Activated CD8-positive, alpha-beta memory T cell treated with anti-CD3 and anti-CD28 coated beads, Interleukin-2, amount 50 U/mL, for 48 hours (primary cell): Measurements from ENCODE around the gene RFC2.
"Not testable (repeated sequence)": the region's sequence is repeated elsewhere in the genome, so short reads cannot be mapped to it uniquely, and the experiment has no call there.

Experiments used
- DNase-seq: peaks from one replicate; pipeline ENCODE4 v3.0.0-alpha.2; 2020

RFC2 gene

DNA sequence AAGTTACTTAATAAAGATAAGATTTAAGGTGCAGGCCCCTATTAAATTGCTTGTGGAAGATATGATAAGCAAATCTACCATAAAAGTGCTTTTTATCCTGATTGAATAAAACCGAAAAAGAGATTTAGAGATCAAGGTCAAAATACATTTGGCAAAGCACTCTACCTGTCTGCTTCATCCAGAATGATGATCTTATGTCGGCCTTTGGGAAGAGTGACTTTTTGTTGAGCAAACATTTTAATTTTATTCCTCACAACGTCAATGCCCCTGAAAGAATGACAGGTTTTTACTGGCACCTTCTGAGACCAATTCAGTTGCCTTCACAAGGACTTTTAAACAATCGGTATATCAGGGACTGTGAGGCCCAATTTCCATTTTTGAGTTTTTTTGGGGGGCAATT lies 7.7 kb downstream of the RFC2 start:
- DNase-seq: no peak

DNA sequence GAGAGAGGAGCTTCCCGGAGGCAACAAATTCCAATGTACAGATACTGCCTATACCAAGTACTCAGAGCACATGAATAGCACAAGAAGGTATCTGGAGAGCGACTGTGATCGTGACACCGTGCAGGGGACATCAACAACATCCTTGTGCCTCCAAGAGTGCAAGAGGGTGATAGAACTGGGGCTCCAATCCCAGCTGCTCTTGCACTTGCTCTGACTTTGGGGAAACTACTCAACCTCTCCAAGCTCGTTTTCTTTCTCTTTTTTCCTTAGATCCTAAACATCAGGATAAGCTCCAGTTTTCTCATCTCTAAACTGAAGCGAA lies 12.1 kb downstream of the RFC2 start:
- no peak for DNase-seq

DNA sequence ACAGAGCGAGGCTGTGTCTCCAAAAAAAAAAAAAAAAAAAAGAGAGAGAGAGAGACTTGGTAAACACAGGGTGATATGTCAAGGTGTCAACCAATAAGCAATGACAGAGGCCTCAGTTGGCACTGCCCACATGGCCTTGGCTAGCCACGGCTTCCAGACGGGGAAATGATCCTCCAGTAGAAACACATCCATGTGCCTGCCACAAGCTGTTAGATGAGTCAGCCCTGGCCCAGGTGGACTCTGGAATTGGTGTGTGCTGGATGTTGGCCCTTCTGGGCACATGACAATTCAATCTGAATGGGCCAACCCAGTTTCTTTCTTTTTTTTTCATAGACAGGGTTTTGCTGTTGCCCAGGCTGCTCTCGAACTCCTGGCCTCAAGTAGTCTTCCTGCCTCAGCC lies 13.7 kb downstream of the RFC2 start:
- DNase-seq: no peak

DNA sequence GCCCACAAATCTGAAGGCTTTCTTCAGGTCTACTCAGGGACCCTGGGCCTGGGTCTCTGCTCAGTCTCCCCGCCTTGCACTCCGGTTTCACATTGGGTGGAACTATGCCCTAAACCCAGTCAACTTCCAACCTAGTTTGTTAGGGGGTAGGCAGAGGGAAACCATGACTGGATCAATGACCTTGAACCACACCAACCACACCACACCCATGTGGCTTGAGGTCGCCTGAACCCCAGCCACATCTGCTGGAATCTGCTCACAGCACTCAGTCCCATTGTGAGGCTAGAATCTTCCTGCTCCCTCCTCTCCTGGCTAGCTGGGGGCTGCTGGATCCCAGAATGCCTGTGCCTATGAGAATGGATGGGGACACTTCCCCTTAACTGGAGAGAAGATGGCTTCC lies 17.9 kb downstream of the RFC2 start:
- no peak for DNase-seq

DNA sequence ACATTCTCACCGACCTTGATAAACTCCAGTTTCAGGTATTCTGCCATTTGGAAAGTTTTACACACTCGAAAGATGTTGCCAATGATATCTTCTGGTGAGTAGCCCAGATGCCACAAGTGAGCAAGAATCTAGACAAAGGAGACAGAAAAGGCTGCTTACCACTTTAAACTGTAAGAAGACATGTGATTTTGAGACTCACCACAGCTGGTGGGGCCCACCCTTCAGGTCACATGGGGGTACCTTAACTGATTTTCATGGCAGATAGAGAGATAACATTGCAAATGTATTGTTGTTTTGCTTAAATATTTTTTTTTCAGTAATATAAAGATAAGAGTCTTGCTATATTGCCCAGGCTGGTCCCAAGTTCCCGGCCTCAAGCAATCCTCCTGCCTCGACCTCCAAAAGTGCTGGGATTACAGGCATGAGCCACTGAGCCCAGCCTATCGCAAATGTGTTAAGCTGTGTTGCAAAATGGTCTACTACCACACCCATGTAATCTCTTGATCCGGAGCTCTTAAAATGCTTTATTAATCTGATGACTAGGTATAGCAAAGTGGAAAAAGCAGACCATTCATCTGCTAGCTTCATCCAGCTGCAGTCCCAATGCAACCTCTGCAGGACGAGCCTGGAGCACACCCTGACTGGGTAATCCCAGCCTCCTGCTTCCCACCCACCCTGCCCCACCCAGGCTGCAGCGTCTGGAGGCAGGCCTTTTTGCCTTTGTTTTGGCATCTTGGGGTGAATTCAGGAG lies 18.5 kb downstream of the RFC2 start:
- no peak for DNase-seq

DNA sequence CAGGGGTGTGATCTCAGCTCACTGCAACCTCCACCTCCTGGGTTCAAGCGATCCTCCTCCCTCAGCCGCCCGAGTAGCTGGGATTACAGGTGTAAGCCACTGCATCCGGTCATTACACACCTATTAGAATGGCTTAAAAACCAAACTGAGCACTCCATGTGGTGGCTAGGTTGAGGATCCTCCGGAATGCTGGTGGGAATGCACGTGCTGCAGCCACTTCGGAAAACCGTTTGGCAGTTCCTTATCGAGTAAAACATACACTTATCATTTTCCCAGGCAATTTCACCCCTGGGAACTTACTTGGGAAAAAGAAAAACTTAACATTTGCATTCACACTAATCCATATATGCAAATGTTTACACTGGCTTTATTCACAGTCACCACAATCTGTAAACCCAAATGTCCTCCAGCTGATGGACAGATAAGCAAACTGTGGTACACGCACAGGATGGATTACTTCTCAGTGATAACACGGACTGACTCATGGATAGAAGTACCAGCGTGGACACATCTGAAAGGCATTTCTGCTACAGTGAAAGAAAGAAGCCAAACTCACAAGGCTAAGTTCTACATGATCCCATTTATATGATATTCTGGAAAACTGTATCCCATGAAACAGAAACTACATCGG lies 20.4 kb downstream of the RFC2 start:
- no peak for DNase-seq

DNA sequence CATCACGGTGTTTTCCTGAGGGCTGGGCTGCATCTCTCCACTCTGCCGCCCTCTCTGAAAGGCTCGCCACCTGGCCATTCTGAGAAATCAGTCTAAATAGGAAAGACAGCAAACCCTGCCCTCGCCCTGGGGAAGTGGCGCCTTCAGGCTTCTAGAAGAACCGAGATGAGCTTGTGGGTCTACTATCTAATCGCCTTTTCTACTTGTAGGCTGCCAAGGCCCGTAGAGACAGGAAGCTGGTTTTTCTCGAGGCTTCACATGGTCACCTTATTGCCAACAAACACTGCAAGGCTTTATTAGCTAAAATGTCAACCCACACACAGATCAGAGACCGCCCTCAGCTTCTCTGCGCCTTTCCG lies 23.0 kb downstream of the RFC2 start:
- no peak for DNase-seq

DNA sequence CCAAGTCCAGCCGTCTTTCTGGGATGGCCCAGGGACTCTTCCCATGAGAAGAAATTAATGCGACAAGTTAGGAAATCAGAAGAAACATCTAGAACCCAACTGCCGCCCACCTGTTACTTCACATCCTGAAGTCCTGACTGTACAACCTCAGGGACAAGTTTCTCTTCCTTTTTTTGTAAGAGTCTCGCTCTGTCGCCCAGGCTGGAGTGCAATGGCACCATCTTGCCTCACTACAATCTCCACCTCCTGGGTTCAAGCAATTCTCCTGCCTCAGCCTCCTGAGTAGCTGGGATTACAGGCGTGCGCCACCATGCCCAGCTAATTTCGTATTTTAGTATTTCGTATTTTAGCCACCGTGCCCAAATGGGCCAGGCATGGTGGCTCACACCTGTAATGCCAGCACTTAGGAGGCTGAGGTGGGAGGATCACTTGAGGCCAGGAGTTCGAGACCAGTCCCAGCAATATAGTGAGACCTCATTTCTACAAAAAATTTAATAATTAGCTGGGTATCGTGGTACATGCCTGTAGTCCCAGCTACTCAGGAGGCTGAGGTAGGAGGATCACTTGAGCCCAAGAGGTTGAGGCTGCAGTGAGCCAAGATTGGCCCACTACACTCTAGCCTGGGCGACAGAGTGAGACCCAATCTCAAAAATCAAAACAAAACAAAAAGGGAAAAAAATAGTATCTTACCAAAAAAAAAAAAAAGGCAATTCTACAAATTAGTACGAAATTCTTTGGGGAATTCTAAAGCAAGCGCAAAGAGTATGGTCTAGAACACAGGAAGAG lies 23.6 kb downstream of the RFC2 start:
- DNase-seq: no peak

DNA sequence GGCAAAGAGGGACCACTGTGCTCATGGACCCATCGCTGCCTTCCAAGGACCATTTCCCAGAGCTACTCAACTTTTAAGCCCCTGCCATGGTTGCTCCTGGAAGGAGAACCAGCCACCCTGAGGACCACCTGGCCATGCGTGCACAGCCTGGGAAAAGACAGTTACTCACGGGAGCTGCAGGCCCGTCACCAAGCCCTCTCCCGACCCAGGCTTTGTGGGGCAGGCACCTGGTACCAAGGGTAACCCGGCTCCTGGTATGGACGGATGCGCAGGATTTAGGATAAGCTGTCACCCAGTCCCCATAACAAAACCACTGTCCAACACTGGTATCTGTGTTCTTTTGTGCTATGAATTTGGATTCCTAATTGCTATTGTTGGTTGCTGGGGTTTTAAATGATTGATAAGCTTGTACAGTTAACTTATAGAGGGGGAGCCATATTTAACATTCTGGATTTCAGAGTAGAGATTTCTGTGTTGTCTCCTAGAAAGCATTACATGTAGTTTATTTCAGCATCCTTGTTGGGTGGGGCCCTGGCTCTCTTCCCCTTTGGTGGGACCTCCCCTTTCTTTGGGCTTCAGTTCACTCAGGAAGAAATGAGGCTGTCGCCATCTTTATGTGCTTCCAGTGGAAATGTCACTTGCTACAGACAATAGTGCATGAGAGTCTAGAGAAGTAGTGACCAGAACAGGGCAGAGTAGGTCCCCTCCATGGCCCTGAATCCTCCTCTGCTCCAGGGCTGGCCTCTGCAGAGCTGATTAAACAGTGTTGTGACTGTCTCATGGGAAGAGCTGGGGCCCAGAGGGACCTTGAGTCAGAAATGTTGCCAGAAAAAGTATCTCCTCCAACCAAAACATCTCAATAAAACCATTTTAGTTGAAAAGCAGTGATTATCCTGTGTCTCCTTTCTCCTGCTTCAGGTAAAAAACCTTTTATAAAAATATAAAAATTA lies 25.0 kb downstream of the RFC2 start:
- no peak for DNase-seq

DNA sequence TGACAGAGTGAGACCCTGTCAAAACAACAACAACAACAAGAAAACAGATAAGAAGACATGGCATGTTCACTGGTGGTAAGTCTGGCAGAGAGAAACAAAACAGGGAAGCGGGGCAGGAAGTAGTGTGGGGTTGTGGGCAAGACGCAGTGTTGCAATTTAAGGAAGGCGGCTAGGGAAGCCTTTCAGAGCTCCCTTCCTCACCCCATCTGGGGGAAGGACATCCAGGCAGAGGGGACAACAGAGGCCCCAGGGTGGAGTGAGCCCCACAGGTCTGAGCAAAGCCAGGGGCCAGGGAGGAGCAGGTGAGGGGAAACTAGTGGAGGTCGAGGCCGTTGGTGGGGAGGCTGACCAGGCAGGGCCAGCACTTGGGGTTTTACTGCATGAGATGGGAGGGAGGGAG lies 27.6 kb downstream of the RFC2 start:
- DNase-seq: no peak

DNA sequence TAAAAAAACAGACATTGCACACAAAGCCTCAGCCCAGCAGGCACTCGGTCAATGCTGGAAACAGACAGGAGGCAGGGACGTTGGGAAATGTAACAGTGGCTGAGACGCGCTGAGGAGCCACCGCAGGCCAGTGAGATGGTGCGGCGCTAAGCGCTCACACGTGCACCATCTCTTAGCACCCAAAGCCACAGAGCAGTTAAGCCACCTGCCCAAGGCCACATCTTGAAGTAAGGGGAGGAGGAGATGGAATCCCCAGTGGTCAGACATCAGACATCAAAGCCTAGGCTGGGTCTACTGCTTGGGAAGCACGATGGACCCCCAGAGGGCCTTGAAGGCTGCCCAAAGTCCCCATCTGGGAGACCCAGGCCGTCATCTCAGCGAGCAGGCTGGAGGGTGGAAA lies 28.8 kb downstream of the RFC2 start:
- DNase-seq: no peak

DNA sequence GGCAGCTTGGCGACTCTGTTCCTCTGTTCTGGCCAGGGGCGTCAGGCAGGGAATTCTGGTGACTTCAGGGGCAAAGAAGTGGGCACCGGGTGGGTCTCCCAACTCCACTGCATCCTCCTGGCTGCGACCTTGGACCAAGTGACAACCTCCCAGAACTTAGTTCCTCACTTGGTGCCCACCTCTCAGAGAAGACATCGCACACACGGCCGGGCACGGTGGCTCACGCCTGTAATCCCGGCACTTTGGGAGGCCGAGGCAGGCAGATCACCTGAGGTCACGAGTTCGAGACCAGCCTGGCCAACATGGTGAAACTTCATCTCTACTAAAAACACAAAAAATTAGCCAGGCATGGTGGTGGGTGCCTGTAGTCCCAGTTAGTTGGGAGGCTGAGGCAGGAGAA lies 29.3 kb downstream of the RFC2 start:
- not testable (repeated sequence) for DNase-seq

DNA sequence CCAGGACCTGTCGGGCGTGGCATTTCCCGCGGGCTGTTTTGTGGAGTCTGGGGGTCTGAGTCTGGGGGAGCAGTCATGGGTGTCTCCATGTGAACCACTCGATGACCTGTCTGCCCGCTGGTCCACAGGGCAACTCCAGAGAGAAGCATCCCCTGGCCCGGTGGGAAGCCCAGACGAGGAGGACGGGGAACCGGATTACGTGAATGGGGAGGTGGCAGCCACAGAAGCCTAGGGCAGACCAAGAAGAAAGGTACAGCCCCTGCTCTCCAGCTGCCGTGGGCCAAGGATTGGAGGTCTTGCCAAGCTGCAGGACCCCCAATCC lies 29.7 kb downstream of the RFC2 start:
- no peak for DNase-seq

DNA sequence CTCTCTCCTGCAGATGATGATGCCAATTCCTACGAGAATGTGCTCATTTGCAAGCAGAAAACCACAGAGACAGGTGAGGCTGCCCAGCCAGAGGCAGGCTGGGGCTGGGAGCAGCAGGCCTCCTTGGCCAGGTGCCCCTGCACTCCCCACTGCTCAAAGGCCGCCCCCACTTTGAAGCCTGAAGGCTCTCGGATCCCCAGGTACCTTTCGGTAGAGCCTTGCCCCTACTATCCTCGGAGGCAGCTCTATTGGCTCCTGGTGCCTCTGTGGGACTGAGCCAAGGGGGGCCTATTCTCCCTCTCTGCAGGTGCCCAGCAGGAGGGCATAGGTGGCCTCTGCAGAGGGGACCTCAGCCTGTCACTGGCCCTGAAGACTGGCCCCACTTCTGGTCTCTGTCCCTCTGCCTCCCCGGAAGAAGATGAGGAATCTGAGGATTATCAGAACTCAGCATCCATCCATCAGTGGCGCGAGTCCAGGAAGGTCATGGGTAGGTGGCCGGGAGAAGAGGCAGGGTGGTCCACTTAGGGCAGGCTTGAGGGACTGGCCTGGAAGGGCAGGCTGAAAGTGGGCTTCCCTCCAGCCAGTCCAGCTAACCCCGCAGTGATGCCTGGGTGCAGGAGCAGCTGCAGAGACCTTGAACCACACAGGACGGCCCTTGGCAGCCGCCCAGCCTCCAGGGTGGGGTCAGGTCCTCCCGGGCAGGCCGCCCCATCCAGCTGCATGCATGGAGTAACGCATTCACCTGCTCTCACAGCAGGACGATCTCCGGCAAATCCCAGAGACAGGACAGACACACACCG lies 30.3 kb downstream of the RFC2 start:
- DNase-seq: no peak

DNA sequence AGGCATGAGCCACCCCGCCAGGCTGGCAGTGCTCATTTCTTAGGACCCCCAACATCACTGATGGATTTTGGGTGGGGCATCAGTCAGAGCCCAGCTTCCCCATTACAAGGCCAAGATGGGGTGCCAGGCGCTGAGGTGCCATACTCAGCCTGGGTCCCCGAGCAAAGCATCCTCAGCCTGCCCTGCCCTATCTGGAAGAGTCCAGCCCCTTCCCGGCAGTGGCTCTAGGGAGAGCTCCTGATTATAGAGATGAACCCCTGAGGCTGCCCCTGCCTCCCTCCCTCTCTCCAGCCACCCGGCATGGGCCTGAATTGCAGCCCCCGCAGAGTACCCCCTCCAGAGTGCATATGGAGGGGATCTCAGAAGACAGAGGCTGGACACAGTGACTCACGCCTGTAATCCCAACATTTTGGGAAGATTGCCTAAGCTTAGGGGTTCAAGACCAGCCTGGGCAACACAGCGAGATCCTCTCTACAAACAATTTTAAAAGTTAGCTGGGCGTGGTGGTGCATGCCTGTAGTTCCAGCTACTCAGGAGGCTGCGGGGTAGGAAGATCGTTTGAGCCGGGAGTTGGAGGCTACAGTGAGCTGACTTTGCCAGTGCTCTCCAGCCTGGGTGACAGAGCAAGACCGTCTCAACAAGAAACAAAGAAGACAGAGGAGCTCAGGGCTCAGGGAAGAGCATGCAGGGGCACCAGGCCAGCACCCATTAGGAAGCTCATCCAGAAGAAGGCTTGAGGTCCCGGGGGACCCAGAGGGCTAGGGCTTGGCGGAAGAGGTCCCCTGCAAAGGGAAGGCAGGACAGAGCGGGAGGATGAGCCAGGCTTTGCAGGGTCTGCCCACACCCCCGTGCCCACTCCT lies 31.1 kb downstream of the RFC2 start:
- DNase-seq: no peak

DNA sequence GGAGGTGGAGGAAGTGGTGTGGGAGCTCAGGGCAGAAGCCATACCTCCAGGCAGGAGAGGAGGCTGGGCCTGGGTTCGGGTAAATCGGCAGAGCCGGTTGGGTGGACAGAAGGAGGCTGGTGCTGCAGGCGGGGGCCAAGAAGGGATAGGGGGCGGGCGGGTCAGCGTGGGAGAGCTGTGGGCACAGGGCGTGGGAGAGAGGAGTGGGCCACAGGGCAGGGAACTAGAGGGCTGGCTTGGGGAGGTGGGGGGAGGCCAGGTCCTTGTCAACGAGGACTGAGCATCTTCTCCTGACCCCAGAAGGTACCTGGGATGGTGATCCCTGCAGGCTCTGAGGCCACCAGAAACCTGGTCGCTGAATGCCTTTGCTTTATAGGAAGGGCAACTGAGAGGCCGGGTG lies 32.5 kb downstream of the RFC2 start:
- DNase-seq: no peak

DNA sequence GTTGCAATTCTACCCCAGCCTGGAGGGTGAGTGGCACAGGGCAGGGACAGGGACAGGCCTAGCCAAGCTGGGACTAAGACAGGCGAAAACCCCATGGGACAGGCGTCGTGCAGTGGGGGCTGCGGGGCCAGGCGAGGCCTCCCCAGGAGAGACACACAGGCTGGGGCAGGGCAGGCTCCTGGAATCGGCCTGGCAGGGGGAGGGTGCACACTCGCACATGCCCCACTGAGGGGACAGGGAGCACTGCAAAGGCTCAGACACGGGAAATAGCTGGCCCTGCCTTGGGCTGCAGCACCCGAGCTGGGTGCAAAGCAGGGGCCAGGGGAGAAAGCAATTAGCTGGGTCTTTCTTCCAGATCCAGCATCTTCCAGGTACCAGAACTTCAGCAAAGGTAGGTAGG lies 34.0 kb downstream of the RFC2 start:
- DNase-seq: no peak

DNA sequence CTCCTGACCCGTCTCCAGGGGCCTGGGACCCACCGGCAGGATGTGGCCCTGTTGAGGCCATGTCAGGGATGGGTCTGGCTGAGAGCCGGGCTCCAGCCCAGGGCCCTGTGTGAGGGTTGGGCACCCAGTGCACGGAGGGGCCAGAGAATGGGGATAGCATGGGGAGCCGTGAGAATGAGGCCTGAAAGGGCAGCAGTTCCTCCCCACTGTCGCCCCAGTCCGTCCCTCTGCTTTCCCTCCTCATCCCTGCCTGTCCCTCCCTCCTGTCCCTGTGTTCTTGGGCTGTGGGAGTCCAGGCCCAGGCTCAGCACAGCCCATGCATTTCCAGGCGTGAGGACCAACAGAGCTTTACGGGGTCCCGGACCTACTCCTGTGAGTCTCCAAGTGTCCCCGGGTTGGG lies 34.8 kb downstream of the RFC2 start:
- DNase-seq: no peak

DNA sequence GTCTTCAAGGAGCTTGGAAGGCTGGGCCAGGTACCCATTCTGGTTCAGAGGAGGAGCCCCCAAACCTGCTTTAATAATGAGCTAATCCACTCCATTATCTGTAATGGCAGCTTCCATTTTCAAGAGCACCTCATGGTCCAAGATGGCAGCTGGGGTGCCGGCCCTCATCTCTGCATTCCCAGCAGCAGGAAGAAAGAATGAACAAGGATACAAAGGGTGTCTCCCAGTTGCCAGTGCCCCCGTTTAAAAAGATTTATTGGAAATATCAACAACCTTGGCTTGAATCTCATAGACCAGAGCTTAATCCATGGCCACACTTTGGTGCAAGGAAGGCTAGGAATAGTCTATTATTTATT lies 35.9 kb downstream of the RFC2 start:
- no peak for DNase-seq

DNA sequence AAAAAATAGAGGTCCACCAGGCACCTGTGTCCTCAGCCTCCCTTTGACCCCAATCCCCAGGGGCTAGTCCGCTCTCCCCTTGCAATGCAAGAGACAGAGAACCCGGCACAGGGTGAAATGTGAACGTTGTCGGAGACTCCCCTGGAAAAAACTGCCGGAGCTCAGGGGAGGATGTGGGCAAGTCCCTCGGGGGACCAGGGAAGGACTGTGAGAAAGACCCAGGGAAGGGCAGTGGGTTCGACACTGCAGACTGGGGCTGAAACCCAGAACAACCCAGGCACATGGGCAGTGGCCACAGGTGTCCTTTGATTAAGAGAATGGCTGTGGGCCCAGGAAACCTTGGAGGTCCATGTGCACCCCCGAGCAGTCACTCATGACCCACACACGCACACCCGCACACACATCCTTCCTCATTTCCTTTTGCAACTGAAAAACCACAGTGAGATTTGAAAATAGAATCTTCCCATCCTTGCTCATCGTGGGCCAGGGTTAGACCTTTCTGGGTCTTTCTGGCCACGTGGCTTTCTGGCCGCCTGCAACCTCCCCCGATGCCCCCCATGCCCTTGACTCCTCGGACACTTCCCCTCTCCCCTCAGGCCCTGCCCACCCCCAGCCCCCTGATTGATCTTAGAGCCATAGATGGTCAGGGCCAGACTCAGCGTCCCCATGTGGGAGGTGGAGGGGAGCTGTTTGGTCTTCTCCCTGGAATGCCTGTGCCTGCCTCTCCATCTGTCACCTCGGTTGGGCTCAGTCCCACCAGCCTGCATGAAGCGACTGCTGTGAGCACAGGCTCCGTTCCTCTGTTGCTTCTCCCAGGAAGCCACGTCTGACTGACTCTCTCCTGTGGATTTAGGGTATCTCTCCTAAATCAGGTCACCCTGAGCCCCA lies 36.5 kb downstream of the RFC2 start:
- DNase-seq: no peak

DNA sequence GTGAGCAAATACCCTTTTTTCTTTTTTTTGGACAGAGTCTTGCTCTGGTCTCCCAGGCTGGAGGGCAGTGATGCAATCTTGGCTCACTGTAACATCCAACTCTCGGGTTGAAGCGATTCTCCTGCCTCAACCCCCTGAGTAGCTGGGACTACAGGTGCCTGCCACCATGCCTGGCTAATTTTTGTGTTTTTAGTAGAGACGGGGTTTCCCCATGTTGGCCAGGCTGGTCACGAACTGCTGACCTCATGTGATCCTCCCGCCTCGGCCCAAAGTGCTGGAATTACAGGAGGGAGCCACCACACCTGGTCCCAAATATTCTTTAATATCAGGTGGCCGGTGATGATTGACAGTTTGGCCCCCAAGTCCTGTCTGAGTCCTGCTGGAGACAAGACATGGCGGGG lies 37.8 kb downstream of the RFC2 start:
- DNase-seq: no peak
